GM19239 (cell line): ENCODE results near the gene ST14.
"Not testable (repeated sequence)": the region's sequence is repeated elsewhere in the genome, so short reads cannot be mapped to it uniquely, and the experiment has no call there.

Experiments
- DNase-seq: peaks from one replicate; pipeline ENCODE4 v3.0.0; 2011; ENCODE audit warnings: low spot score; ENCODE audit not compliant: insufficient read length
- FAIRE-seq: peaks from 2 replicates; lab custom pipeline; 2011; peaks lifted over from hg19 to GRCh38; lab: Jason Lieb, UNC

Gene ST14

DNA sequence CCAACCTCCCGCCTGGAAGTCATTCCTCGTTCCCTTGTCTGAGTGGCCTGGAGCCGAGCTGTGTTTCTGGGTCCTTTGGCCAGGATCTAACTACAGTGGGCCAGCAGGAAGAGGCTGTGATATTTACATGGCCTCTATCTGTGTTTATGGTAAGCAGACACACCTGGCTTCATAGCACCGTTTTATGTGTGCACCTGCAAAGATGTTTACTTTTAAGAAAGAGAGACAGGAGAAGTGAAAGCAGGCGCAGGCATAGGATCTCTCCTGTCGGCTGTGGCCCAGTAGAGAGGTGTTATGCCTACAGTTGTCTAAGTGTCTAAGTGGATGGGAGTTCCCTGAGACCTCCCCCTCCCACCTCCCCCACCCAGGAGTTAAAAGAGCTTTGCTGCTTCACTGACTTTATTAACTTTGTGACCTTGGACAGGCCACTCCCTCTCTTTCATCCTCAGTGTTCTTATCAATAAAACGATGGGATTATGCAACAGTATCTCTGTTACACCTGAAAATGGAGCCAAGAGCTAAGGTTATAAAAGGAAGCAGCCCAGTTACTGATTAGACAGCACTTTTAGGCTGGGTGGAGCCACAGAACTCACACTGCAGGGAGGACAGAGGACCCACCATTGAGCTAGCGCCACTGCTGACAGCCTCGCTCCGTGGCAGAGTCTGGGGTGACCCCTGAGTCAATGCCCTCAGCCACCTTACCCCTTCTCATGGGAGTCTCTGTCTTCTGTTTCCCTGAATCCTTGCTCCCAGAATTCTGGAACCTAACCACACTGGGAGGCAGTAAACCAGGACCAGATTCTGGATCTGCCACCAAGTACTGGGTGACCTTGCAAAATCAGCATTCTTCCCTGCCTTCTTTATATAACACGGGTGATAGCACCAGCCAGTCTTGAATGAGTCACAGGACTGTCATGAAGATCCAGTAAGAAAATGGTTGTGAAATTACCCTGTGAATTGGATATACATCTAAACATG is 22.0 kb downstream of the ST14 start:
- FAIRE-seq = peak; percentile 64
- no peak for DNase-seq

GRCh38 chr11:130183878-130184610 is 24.5 kb downstream of the ST14 start:
- no peak for DNase-seq
- FAIRE-seq = no peak

DNA sequence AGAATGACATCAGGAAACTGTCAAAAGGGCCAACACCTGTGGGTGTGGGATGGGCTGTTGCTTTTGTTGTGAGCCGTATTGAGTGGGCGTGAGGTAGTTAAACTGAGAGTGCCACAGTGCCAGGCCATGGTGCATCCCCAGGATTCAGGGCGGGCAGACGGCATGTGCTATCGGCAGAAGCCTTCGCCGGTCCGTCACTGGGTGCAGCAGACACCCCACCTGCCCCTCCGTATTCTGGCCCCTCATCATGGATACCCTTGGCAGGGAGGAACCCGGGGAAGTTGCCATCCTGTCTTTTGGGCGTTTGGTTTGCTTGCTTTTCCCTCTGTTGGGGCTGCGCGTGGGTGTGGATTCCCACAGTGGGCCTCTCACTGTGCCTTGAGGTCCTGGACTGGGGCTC is 27.5 kb downstream of the ST14 start:
- FAIRE-seq (no peak), DNase-seq (no peak)

DNA sequence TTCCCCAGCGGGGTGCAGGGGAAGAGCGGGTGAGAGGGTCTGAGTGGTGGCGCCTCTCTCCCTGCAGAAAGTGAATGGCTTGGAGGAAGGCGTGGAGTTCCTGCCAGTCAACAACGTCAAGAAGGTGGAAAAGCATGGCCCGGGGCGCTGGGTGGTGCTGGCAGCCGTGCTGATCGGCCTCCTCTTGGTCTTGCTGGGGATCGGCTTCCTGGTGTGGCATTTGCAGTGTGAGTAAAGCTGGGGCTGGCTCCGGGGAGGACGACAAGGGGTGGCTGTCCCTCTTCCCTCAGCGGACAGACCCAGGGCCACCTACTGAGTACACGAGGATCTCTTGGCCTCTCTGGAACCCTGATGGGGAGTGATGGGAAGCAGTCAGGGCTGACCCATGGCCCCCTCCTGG is 28.5 kb downstream of the ST14 start:
- no peak for DNase-seq
- FAIRE-seq = no peak

DNA sequence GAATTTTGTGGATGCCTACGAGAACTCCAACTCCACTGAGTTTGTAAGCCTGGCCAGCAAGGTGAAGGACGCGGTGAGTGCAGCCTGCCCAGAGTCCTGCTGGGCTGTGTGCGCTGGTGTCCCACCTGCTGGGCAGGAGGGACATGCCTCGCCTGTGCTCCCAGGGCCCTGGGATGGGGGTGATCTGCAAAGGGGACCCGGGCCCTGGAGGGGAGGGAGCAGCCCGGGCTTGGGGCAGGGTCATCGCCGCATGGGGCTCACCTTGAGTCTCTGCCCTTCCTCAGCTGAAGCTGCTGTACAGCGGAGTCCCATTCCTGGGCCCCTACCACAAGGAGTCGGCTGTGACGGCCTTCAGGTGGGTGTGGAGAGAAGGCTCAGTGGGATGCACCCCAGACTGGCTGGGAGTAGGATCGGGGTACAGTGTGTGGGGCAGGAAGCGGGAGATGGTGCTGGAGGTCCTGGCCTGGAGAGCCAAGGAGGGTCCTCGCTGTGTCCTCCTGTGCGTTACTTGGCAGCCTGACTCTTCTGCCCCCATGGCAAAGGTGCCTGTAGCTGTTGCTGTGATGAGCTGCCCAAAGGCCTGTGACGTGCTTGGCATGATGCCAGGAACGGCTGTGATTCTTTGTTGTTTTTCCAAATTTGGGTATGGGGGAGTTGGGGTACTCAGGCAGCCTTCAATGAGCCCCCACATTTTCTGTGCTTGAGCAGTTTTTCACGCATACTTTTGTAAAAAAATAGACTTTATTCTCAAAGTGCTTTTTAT is 29.2 kb downstream of the ST14 start:
- DNase-seq (no peak), FAIRE-seq (no peak)

GRCh38 chr11:130189492-130190210 is 30.1 kb downstream of the ST14 start:
- DNase-seq = no peak
- FAIRE-seq = no peak

GRCh38 chr11:130190371-130190881 is 30.8 kb downstream of the ST14 start:
- FAIRE-seq = no peak
- DNase-seq = no peak

- FAIRE-seq (no peak), DNase-seq (no peak)
Measured at GRCh38 chr11:130191896-130192295, 32.3 kb downstream of the ST14 start.

DNA sequence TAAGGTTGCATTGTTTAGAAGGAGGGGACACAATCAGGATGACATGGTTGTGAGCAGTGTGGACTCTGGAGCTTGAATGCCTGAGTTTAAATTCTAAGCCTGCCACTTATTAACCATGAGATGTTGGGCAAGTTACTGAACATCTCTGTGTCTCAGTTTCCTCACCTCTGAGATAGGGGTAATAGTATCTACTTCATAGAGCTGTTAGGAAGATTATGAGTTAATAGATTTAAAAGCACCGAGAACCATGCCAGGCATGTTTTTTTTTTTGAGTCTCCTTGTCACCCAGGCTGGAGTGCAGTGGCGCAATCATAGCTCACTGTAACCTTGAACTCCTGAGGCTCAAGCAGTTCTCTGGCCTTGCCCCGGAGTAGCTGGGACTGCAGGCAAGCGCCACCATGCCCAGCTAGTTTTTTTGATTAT is 33.3 kb downstream of the ST14 start:
- no peak for DNase-seq
- no peak for FAIRE-seq

GRCh38 chr11:130193551-130193950 is 34.0 kb downstream of the ST14 start:
- not testable (repeated sequence) for FAIRE-seq, DNase-seq

DNA sequence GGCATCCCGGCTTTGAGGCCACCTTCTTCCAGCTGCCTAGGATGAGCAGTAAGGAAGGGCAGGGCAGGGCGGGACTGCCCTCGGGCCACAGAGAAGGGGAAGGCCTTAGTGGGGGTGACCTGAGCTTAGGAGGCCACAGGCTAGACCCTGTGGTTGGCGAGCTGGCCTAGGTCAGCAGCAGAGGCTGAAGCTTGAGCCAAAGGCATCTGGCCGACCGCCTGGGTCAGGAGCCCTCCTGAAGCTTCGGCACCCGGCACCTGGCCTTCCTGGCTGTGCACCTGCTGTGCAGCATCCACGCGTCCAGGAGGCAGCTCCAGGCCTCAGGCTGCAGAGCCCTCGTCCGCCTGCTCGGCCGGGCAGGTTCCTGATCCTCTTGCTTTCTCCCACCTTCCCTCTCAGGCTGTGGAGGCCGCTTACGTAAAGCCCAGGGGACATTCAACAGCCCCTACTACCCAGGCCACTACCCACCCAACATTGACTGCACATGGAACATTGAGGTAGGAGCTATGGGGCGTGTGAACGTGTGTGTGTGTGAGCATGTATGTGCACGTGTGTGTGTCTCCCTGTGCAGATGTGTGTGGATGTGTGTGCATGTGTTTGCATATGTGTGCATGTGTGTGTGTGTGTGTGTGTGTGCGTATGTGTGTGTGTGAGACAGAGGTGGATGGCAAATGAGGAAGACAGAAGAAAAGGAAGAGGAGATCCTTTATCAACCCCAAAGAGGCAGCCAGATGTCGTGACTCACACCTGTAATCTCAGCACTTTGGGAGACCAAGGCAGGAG is 34.9 kb downstream of the ST14 start:
- FAIRE-seq = no peak

DNA sequence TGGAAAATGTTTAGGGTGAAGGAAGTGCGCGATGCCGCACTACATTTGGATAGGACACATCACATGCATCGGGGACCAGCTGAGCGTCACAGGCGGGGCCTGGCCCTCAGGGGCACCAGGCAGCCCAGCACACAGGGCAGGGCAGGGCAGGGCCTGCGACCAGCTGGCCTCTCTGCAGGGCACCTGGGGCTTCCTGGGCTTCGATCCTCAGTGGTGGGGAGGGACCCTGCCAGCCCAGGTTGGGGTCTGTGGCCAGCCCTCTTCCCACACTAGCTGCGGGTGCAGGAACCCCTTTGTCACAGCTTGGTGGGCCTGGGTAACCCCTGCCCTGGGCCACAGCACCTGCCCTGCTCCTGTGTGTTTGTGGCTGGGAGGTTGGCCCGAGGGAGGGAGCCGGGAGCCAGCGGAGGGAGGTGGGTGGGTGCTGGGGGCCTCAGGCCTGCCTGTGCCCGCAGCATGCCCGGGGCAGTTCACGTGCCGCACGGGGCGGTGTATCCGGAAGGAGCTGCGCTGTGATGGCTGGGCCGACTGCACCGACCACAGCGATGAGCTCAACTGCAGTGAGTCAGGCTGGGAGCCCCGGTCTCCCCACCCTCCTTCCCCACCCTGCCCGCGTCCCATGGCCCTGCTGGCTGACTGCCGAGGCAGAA is 37.9 kb downstream of the ST14 start:
- DNase-seq (no peak), FAIRE-seq (no peak)

More for the DNA sequence above, 34.9 kb downstream of the ST14 start:
- DNase-seq = no peak

DNA sequence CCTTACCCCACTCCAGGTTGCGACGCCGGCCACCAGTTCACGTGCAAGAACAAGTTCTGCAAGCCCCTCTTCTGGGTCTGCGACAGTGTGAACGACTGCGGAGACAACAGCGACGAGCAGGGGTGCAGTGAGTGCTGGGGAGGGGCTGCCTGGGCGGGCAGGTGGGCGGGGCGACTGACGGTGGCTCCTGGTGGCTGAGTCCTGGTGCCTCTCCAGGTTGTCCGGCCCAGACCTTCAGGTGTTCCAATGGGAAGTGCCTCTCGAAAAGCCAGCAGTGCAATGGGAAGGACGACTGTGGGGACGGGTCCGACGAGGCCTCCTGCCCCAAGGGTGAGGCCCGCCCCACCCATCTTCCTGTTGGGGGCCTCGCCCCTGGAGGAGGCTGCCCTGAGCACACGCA is 38.7 kb downstream of the ST14 start:
- FAIRE-seq = no peak

GRCh38 chr11:130198964-130199363 is 39.4 kb downstream of the ST14 start:
- DNase-seq (no peak), FAIRE-seq (no peak)

More for the DNA sequence above, 38.7 kb downstream of the ST14 start:
- DNase-seq = no peak

GRCh38 chr11:130199792-130200191 is 40.2 kb downstream of the ST14 start:
- FAIRE-seq (no peak), DNase-seq (no peak)

- FAIRE-seq = no peak
- DNase-seq = no peak
Measured at GRCh38 chr11:130201026-130201425, 41.4 kb downstream of the ST14 start.

DNA sequence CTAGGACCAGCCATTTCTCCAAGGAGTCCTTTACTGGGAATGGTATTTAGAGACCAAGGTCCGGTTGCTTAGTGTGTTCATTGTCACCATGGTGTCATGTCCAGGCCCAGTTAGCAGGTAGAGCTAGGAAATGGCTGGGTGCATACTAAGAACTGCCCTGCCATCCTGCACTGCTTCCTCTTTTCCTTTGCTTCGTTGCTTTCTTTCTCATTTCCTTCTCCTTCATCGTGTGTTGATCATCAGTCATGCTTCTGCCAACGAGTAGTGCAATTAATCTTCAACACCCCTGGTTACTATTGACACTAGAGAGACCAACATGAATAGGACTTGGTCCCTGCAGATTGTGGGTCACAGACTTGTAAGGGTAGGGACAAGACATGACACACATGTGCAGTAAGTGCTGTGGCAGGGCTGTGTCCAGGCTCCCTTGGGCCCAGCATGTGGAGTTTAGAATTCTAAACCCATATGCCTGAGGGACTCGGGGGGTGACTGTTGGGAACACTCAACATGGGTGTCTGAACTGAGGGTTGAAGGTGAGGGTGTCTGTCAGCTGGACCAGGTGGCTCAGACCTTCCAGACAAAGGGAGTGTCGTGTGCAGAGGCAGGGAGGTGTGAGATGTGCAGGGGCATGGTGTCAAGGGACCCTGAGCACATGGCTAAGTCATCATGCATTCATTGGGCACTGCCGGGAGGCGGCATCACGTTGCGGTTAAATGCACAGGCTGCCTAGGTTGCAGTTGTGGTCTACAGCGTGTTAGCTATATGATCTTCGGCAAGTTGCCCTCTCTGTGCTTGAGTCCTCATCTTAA is 42.6 kb downstream of the ST14 start:
- DNase-seq = no peak
- FAIRE-seq = no peak
